CD4-positive, CD25-positive, alpha-beta regulatory T cell (primary cell): Measurements from ENCODE around the gene FBN2. TPM values are rescaled to one million over a fixed set of nuclear protein-coding genes. Genes with fewer than 3 reads are reported as not detected.
"Not testable (repeated sequence)": the region's sequence is repeated elsewhere in the genome, so short reads cannot be mapped to it uniquely, and the experiment has no call there.

Experiments used
- ATAC-seq, 2 donors: fragments of 150-1000 bp; cut with Tn5 transposase; one replicate each; pipeline ENCODE4 v1.10.0; 2021; ENCODE audit warnings: low read depth in 2 of 2, moderate number of reproducible peaks in 2 of 2, moderate library complexity in 1 of 2
- DNase-seq, 3 donors: peaks; one replicate each; pipeline versions ENCODE4 v3.0.0 to v3.0.0-alpha.2; 2012 to 2022; ENCODE audit warnings: mixed read lengths in 1 of 3
- H3K27ac ChIP-seq: one replicate; pipeline ENCODE4 v1.7.0; 2013; ENCODE audit warnings: mild to moderate bottlenecking, low read length; ENCODE audit not compliant: insufficient read depth, poor library complexity, severe bottlenecking
- H3K27me3 ChIP-seq: one replicate; pipeline ENCODE4 v1.7.0; 2013; ENCODE audit warnings: low read length; ENCODE audit not compliant: control insufficient read depth, insufficient read depth
- H3K36me3 ChIP-seq: one replicate; pipeline ENCODE4 v1.7.0; 2013; ENCODE audit warnings: mild to moderate bottlenecking, low read length, moderate library complexity; ENCODE audit not compliant: control insufficient read depth, insufficient read depth
- H3K4me1 ChIP-seq: 2 replicates; pipeline ENCODE4 v1.7.0; 2013; ENCODE audit warnings: mild to moderate bottlenecking, low read length; ENCODE audit not compliant: insufficient read depth, control insufficient read depth, poor library complexity, severe bottlenecking
- H3K4me3 ChIP-seq: one replicate; pipeline ENCODE4 v1.7.0; 2013; ENCODE audit warnings: low read depth, mild to moderate bottlenecking, low read length, moderate library complexity
- H3K9me3 ChIP-seq, 2 experiments: 1 replicate in 1 of 2; 2 replicates in 1 of 2; pipeline ENCODE4 v1.7.0; 2013; ENCODE audit warnings: low read length in 2 of 2, mild to moderate bottlenecking in 1 of 2, moderate library complexity in 1 of 2; ENCODE audit not compliant: control insufficient read depth in 2 of 2
- H3K27ac Mint-ChIP-seq, 3 donors: one replicate each; pipeline ENCODE4 v1.8.0; 2020 to 2022; ENCODE audit warnings: mild to moderate bottlenecking in 3 of 3, mixed read lengths in 3 of 3, moderate library complexity in 2 of 3
- H3K27me3 Mint-ChIP-seq: one replicate; pipeline ENCODE4 v1.8.0; 2022; ENCODE audit warnings: mild to moderate bottlenecking, mixed read lengths
- H3K36me3 Mint-ChIP-seq: one replicate; pipeline ENCODE4 v1.8.0; 2020; ENCODE audit warnings: mixed read lengths
- H3K4me1 Mint-ChIP-seq, 4 donors: one replicate each; pipeline ENCODE4 v1.8.0; 2020 to 2022; ENCODE audit warnings: mixed read lengths in 4 of 4, mild to moderate bottlenecking in 1 of 4
- H3K4me3 Mint-ChIP-seq, 4 donors: one replicate each; pipeline ENCODE4 v1.8.0; 2020 to 2022; ENCODE audit warnings: mild to moderate bottlenecking in 4 of 4, mixed read lengths in 4 of 4, moderate library complexity in 3 of 4
- H3K9me3 Mint-ChIP-seq, 7 donors: one replicate each; pipeline ENCODE4 v1.8.0; 2020 to 2022; ENCODE audit warnings: mixed read lengths in 7 of 7, mild to moderate bottlenecking in 3 of 7, moderate library complexity in 2 of 7
- polyA plus RNA-seq, 4 donors: library from polyadenylated mRNA; unstranded; fragments of 300-500 nt; fragmentation: Illumina TruSeq; gene quantifications; one replicate each; pipeline ENCODE4 v1.2.3, GENCODE V29; 2021
- total RNA-seq: library from RNA; stranded (reverse); gene quantifications from one replicate; pipeline ENCODE4 v1.2.3, GENCODE V29; 2022

Gene FBN2
- total and polyA plus RNA-seq, 5 donors from 2014 or later, result not detected

- H3K4me1 ChIP-seq, result no peaks in the 10 kb centered on the region
- no peaks in the 10 kb centered on the region for H3K9me3 ChIP-seq
- no peak overlapping the region for H3K27ac Mint-ChIP-seq
- H3K4me3 Mint-ChIP-seq, result no peak overlapping the region
- no peaks in the 10 kb centered on the region for H3K4me1 Mint-ChIP-seq
- H3K36me3 Mint-ChIP-seq, result no peaks in the 10 kb centered on the region
- no peak overlapping the region for H3K27ac ChIP-seq
- ATAC-seq, result no peak
- peaks cover 0 to 7% (median 4%) of the 10 kb centered on the region in 7 donors for H3K9me3 Mint-ChIP-seq
- no peaks in the 10 kb centered on the region for H3K36me3 ChIP-seq
- no peaks in the 10 kb centered on the region for H3K27me3 ChIP-seq
- no peaks in the 10 kb centered on the region for H3K27me3 Mint-ChIP-seq
- no peak overlapping the region for H3K4me3 ChIP-seq
- DNase-seq, result no peak
Measured at GRCh38 chr5:128402506-128402905, 135.5 kb downstream of the FBN2 start.

DNA sequence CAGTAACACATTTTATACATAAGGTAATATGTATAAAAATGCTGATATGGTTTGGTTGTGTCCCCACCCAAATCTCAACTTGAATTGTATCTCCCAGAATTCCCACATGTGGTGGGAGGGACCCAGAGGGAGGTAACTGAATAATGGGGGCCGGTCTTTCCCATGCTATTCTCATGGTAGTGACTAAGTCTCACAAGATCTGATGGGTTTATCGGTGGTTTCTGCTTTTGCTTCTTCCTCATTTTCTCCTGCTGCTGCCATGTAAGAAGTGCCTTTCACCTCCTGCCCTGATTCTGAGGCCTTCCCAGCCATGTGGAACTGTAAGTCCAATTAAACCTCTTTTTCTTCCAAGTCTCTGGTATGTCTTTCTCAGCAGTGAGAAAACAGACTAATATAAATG, 137.3 kb downstream of the FBN2 start:
- not testable (repeated sequence) for H3K27ac Mint-ChIP-seq, H3K36me3 Mint-ChIP-seq, H3K4me3 Mint-ChIP-seq, H3K4me1 ChIP-seq, H3K36me3 ChIP-seq, H3K4me1 Mint-ChIP-seq, DNase-seq, H3K9me3 ChIP-seq, H3K27ac ChIP-seq, H3K27me3 Mint-ChIP-seq, H3K4me3 ChIP-seq, H3K9me3 Mint-ChIP-seq, H3K27me3 ChIP-seq, ATAC-seq

DNA sequence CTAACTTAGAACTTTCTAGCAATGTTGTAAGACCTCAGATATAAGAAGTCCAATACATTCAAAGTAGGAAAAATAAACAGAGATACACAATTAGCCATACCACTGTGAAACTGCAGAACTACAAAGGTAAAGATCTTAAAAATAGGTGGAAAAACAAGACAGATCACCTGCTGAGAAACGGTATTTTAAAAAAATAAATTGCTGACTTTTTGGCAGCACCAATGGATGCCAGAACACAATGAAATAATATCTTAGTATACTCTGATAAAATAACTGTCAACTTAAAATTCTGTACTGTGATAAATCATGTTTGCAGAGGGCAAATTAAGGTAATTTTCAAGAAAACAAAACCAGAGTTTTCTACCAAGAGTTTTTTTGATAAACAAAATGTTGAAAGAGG, 138.9 kb downstream of the FBN2 start:
- Histone ChIP-seq H3K36me3 (no peaks in the 10 kb centered on the region), H3K9me3 (no peaks in the 10 kb centered on the region), H3K4me3 (no peak overlapping the region), H3K27ac (no peak overlapping the region), H3K27me3 (no peaks in the 10 kb centered on the region), H3K4me1 (no peaks in the 10 kb centered on the region)
- Mint-ChIP-seq H3K27me3 (no peaks in the 10 kb centered on the region), H3K36me3 (no peaks in the 10 kb centered on the region), H3K4me3 (no peak overlapping the region), H3K27ac (no peak overlapping the region), H3K9me3 (peaks cover 0 to 6% (median 3%) of the 10 kb centered on the region in 7 donors), H3K4me1 (no peaks in the 10 kb centered on the region)
- ATAC-seq (no peak), DNase-seq (no peak)

- Histone ChIP-seq H3K4me1 (no peaks in the 10 kb centered on the region), H3K27ac (no peak overlapping the region), H3K36me3 (no peaks in the 10 kb centered on the region), H3K4me3 (no peak overlapping the region), H3K9me3 (no peaks in the 10 kb centered on the region), H3K27me3 (no peaks in the 10 kb centered on the region)
- no peaks in the 10 kb centered on the region for H3K4me1 Mint-ChIP-seq
- DNase-seq (no peak), ATAC-seq (no peak)
- peaks cover 0 to 6% (median 3%) of the 10 kb centered on the region in 7 donors for H3K9me3 Mint-ChIP-seq
- no peak overlapping the region for H3K27ac Mint-ChIP-seq
- H3K27me3 Mint-ChIP-seq, result no peaks in the 10 kb centered on the region
- H3K36me3 Mint-ChIP-seq, result no peaks in the 10 kb centered on the region
- H3K4me3 Mint-ChIP-seq, result no peak overlapping the region
Measured at GRCh38 chr5:128397876-128398275, 140.2 kb downstream of the FBN2 start.

DNA sequence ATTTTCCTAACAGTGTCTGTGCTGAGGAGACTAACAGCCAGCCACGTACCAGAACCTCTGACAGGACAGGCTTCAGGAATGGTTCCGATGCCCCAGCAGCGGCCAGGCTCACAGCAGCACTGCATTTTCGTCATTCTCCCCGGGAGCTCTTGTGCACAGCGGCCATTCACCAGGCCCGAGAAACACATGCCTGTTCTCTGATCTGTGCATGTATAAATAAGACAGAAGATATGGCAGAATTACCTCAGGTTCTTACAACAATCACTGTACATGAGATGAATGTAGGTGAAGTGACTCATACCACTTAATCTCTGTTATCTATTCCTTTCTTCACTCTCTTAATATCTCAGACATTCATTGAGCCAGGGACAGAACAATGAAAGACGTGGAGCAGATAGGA, 143.0 kb downstream of the FBN2 start:
- ATAC-seq (no peak), DNase-seq (no peak)
- Mint-ChIP-seq H3K36me3 (no peaks in the 10 kb centered on the region), H3K9me3 (peaks cover 0 to 6% (median 2%) of the 10 kb centered on the region in 7 donors), H3K27ac (no peak overlapping the region), H3K4me1 (no peaks in the 10 kb centered on the region), H3K4me3 (no peak overlapping the region), H3K27me3 (no peaks in the 10 kb centered on the region)
- Histone ChIP-seq H3K4me1 (no peaks in the 10 kb centered on the region), H3K36me3 (no peaks in the 10 kb centered on the region), H3K9me3 (no peaks in the 10 kb centered on the region), H3K27me3 (no peaks in the 10 kb centered on the region), H3K4me3 (no peak overlapping the region), H3K27ac (no peak overlapping the region)

- H3K4me1 ChIP-seq, result no peaks in the 10 kb centered on the region
- H3K36me3 ChIP-seq, result no peaks in the 10 kb centered on the region
- Mint-ChIP-seq H3K9me3 (peaks cover 0 to 14% (median 1%) of the 10 kb centered on the region in 7 donors), H3K36me3 (no peaks in the 10 kb centered on the region), H3K4me1 (no peaks in the 10 kb centered on the region), H3K27ac (no peak overlapping the region), H3K4me3 (no peak overlapping the region), H3K27me3 (no peaks in the 10 kb centered on the region)
- DNase-seq, result no peak
- no peaks in the 10 kb centered on the region for H3K9me3 ChIP-seq
- no peak for ATAC-seq
- H3K4me3 ChIP-seq, result no peak overlapping the region
- H3K27ac ChIP-seq, result no peak overlapping the region
- H3K27me3 ChIP-seq, result no peaks in the 10 kb centered on the region
Measured at GRCh38 chr5:128384068-128384467, 154.0 kb downstream of the FBN2 start.

- Mint-ChIP-seq H3K4me1 (no peaks in the 10 kb centered on the region), H3K36me3 (no peaks in the 10 kb centered on the region), H3K4me3 (no peak overlapping the region), H3K27me3 (no peaks in the 10 kb centered on the region), H3K27ac (no peak overlapping the region), H3K9me3 (peaks cover 0 to 5% (median 0%) of the 10 kb centered on the region in 7 donors)
- Histone ChIP-seq H3K27me3 (no peaks in the 10 kb centered on the region), H3K4me3 (no peak overlapping the region), H3K4me1 (no peaks in the 10 kb centered on the region), H3K27ac (no peak overlapping the region), H3K36me3 (no peaks in the 10 kb centered on the region), H3K9me3 (no peaks in the 10 kb centered on the region)
- DNase-seq (no peak), ATAC-seq (no peak)
Measured at GRCh38 chr5:128380337-128380736, 157.7 kb downstream of the FBN2 start.

GRCh38 chr5:128378632-128379031, 159.4 kb downstream of the FBN2 start:
- no peaks in the 10 kb centered on the region for H3K4me1 Mint-ChIP-seq
- no peak overlapping the region for H3K4me3 Mint-ChIP-seq
- Histone ChIP-seq H3K36me3 (no peaks in the 10 kb centered on the region), H3K4me3 (no peak overlapping the region), H3K9me3 (no peaks in the 10 kb centered on the region), H3K27me3 (no peaks in the 10 kb centered on the region), H3K27ac (no peak overlapping the region), H3K4me1 (no peaks in the 10 kb centered on the region)
- no peak for DNase-seq
- no peaks in the 10 kb centered on the region for H3K27me3 Mint-ChIP-seq
- no peak for ATAC-seq
- no peak overlapping the region for H3K27ac Mint-ChIP-seq
- no peaks in the 10 kb centered on the region for H3K36me3 Mint-ChIP-seq
- peaks cover 0 to 5% (median 0%) of the 10 kb centered on the region in 7 donors for H3K9me3 Mint-ChIP-seq
